Uterus (tissue), 2 donors: ENCODE data around the gene NDEL1.

Source experiments
- POLR2A ChIP-seq, 2 donors: fragments of 450-650 bp; IDR thresholded peaks; one replicate each; pipeline ENCODE4 v1.6.1; 2016; ENCODE audit warnings: antibody characterized with exemption in 2 of 2, mild to moderate bottlenecking in 1 of 2, moderate library complexity in 1 of 2
- TF ChIP-seq, protein P1 (sequence below), 4 experiments: fragments of 200-600 bp in 2 of 4; fragments of 450-650 bp in 2 of 4; sonication (generic) in 2 of 4; IDR thresholded peaks; one replicate each; pipeline ENCODE4 v1.5.1; 2016 to 2019; ENCODE audit warnings: antibody characterized with exemption in 4 of 4, mild to moderate bottlenecking in 2 of 4, moderate library complexity in 1 of 4

DNA sequence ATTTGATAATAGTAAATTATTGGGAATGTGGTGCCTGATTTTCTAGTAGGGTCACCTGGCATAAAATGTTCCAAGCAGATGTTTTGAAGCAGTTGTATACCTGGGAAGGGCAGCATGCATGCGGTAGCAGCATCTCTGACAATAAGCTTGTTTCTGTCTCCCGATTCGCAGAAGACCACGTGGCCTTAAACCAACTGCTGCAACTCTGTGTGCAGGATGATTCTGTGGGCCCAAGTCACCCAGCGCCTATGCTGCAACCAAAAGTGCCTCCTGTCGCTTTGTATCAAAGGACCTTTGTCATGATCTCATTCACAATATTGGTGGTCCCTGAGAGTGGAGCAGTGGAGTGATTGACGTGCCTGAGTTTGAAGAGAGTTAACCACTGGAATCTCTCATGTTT, 8.1 kb downstream of the NDEL1 start:
- TF ChIP-seq, protein P1, sequence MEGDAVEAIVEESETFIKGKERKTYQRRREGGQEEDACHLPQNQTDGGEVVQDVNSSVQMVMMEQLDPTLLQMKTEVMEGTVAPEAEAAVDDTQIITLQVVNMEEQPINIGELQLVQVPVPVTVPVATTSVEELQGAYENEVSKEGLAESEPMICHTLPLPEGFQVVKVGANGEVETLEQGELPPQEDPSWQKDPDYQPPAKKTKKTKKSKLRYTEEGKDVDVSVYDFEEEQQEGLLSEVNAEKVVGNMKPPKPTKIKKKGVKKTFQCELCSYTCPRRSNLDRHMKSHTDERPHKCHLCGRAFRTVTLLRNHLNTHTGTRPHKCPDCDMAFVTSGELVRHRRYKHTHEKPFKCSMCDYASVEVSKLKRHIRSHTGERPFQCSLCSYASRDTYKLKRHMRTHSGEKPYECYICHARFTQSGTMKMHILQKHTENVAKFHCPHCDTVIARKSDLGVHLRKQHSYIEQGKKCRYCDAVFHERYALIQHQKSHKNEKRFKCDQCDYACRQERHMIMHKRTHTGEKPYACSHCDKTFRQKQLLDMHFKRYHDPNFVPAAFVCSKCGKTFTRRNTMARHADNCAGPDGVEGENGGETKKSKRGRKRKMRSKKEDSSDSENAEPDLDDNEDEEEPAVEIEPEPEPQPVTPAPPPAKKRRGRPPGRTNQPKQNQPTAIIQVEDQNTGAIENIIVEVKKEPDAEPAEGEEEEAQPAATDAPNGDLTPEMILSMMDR (IDR thresholded peaks at IDR 0.05): no peak
- no peak for TF ChIP-seq POLR2A (IDR thresholded peaks at IDR 0.05)
